IPS-15b (cell line): ENCODE data around the gene TTK.

Source experiments
- H3K27me3 ChIP-seq: one replicate; pipeline ENCODE4 v1.6.1; 2013; ENCODE audit warnings: low read length; ENCODE audit not compliant: control insufficient read depth, insufficient read depth
- H3K36me3 ChIP-seq: one replicate; pipeline ENCODE4 v1.6.1; 2013; ENCODE audit warnings: low read length; ENCODE audit not compliant: control insufficient read depth, insufficient read depth
- H3K4me1 ChIP-seq: one replicate; pipeline ENCODE4 v1.6.1; 2013; ENCODE audit warnings: mild to moderate bottlenecking, low read length; ENCODE audit not compliant: control insufficient read depth, insufficient read depth
- H3K4me3 ChIP-seq: one replicate; pipeline ENCODE4 v1.5.1; 2013; ENCODE audit warnings: low read depth, low read length
- H3K9ac ChIP-seq: one replicate; pipeline ENCODE4 v1.6.1; 2013; ENCODE audit warnings: low read depth, mild to moderate bottlenecking, low read length
- H3K9me3 ChIP-seq: one replicate; pipeline ENCODE4 v1.6.1; 2013; ENCODE audit warnings: mild to moderate bottlenecking, low read length; ENCODE audit not compliant: control insufficient read depth, insufficient read depth

The TTK gene

GRCh38 chr6:79993911-79994309, 10.5 kb upstream of the TTK start:
- no peaks in the 10 kb centered on the region for H3K27me3 ChIP-seq
- no peak overlapping the region for H3K9ac ChIP-seq
- no peaks in the 10 kb centered on the region for H3K36me3 ChIP-seq
- no peaks in the 10 kb centered on the region for H3K9me3 ChIP-seq
- no peak overlapping the region for H3K4me3 ChIP-seq
- peaks cover 14% of the 10 kb centered on the region for H3K4me1 ChIP-seq

- Histone ChIP-seq H3K4me1 (peaks cover 9% of the 10 kb centered on the region), H3K9me3 (no peaks in the 10 kb centered on the region), H3K9ac (no peak overlapping the region), H3K36me3 (no peaks in the 10 kb centered on the region), H3K27me3 (no peaks in the 10 kb centered on the region), H3K4me3 (no peak overlapping the region)
Observed at GRCh38 chr6:79997728-79998127, 6.7 kb upstream of the TTK start.

- Histone ChIP-seq H3K4me1 (peaks cover 3% of the 10 kb centered on the region), H3K36me3 (no peaks in the 10 kb centered on the region), H3K9ac (no peak overlapping the region), H3K27me3 (no peaks in the 10 kb centered on the region), H3K9me3 (no peaks in the 10 kb centered on the region), H3K4me3 (no peak overlapping the region)
Observed at GRCh38 chr6:80001337-80001736, 3.1 kb upstream of the TTK start.

- no peaks in the 10 kb centered on the region for H3K36me3 ChIP-seq
- peak overlapping the region; percentile 72 for H3K4me3 ChIP-seq
- H3K4me1 ChIP-seq: peaks cover 3% of the 10 kb centered on the region
Observed at GRCh38 chr6:80003826-80004172, 650 bp upstream of the TTK start.

GRCh38 chr6:80005406-80005805, 957 bp downstream of the TTK start:
- Histone ChIP-seq H3K9me3 (no peaks in the 10 kb centered on the region), H3K27me3 (no peaks in the 10 kb centered on the region), H3K36me3 (no peaks in the 10 kb centered on the region), H3K4me1 (peaks cover 3% of the 10 kb centered on the region), H3K9ac (peak overlapping the region; percentile 63), H3K4me3 (peak overlapping the region; percentile 76)

More at GRCh38 chr6:80003826-80004172, 650 bp upstream of the TTK start:
- Histone ChIP-seq H3K27me3 (no peaks in the 10 kb centered on the region), H3K9me3 (no peaks in the 10 kb centered on the region), H3K9ac (peak overlapping the region; percentile 85)

- no peaks in the 10 kb centered on the region for H3K27me3 ChIP-seq
- H3K9me3 ChIP-seq: no peaks in the 10 kb centered on the region
- H3K36me3 ChIP-seq: no peaks in the 10 kb centered on the region
- no peak overlapping the region for H3K4me3 ChIP-seq
- H3K9ac ChIP-seq: no peak overlapping the region
- H3K4me1 ChIP-seq: peaks cover 3% of the 10 kb centered on the region
Observed at GRCh38 chr6:80006541-80006940, 2.1 kb downstream of the TTK start.

GRCh38 chr6:80009531-80009930, 5.1 kb downstream of the TTK start:
- H3K4me1 ChIP-seq: no peaks in the 10 kb centered on the region
- H3K36me3 ChIP-seq: peaks cover 3% of the 10 kb centered on the region
- no peak overlapping the region for H3K9ac ChIP-seq
- no peaks in the 10 kb centered on the region for H3K27me3 ChIP-seq
- H3K9me3 ChIP-seq: no peaks in the 10 kb centered on the region
- H3K4me3 ChIP-seq: no peak overlapping the region

- H3K9ac ChIP-seq: no peak overlapping the region
- H3K36me3 ChIP-seq: peaks cover 6% of the 10 kb centered on the region
- no peaks in the 10 kb centered on the region for H3K27me3 ChIP-seq
- no peak overlapping the region for H3K4me3 ChIP-seq
- H3K4me1 ChIP-seq: no peaks in the 10 kb centered on the region
- H3K9me3 ChIP-seq: no peaks in the 10 kb centered on the region
Observed at GRCh38 chr6:80010288-80010687, 5.8 kb downstream of the TTK start.

GRCh38 chr6:80015839-80016435, 11.5 kb downstream of the TTK start:
- Histone ChIP-seq H3K36me3 (peaks cover 11% of the 10 kb centered on the region), H3K9ac (no peak overlapping the region)

GRCh38 chr6:80020381-80021120, 16.1 kb downstream of the TTK start:
- H3K4me1 ChIP-seq: no peaks in the 10 kb centered on the region
- H3K27me3 ChIP-seq: no peaks in the 10 kb centered on the region
- no peak overlapping the region for H3K9ac ChIP-seq
- no peak overlapping the region for H3K4me3 ChIP-seq
- H3K9me3 ChIP-seq: no peaks in the 10 kb centered on the region
- H3K36me3 ChIP-seq: peaks cover 11% of the 10 kb centered on the region

More at GRCh38 chr6:80015839-80016435, 11.5 kb downstream of the TTK start:
- H3K4me1 ChIP-seq: no peaks in the 10 kb centered on the region
- H3K4me3 ChIP-seq: no peak overlapping the region
- no peaks in the 10 kb centered on the region for H3K9me3 ChIP-seq
- no peaks in the 10 kb centered on the region for H3K27me3 ChIP-seq

GRCh38 chr6:80021131-80021530, 16.7 kb downstream of the TTK start:
- Histone ChIP-seq H3K4me1 (no peaks in the 10 kb centered on the region), H3K9ac (no peak overlapping the region), H3K9me3 (no peaks in the 10 kb centered on the region), H3K36me3 (peaks cover 11% of the 10 kb centered on the region), H3K4me3 (no peak overlapping the region), H3K27me3 (no peaks in the 10 kb centered on the region)

GRCh38 chr6:80021591-80021990, 17.1 kb downstream of the TTK start:
- Histone ChIP-seq H3K4me1 (no peaks in the 10 kb centered on the region), H3K4me3 (no peak overlapping the region), H3K36me3 (peaks cover 7% of the 10 kb centered on the region), H3K9me3 (no peaks in the 10 kb centered on the region), H3K9ac (no peak overlapping the region), H3K27me3 (no peaks in the 10 kb centered on the region)
